ENCODE results near the gene LCN2.
"Not testable (repeated sequence)": the region's sequence is repeated elsewhere in the genome, so short reads cannot be mapped to it uniquely, and the experiment has no call there.

The LCN2 gene

DNA sequence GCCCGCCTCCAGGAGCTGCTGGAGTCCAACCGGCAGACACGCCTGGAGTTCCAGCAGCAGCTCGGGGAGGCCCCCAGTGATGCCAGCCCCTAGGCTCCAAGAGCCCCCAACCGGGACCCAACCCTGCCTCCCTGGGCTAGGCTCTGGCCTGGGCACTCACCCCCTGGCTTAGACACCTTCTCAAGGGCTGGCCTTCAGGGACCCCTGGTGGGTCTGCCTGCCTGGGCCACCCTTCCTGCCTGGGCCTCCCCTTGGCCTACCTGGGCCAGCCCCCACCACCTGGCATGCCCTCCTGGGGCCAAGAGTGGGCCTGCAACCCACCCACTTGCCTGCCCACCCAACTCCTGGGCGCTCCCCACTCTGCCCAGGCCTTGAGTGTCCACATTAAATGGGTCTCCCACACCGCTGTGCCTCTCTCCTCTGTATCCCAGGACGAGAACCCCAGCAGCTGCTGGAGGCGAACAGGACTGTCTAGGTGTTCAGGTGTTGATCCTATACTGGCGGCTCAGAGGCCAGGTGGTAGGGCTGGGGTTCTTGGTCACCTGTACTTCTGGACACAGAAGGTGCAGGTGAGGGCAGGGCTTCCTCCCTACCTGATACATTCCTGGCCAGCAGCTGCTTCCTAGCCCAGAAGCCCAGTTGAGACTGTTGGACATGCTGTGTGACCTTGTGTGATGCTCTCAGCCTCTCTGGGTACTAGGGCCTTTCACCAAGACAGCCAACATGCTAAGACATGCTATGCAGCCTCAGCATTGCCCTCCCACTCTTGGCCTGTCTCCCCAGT is 14.5 kb downstream of the LCN2 start:
- no peak for DNase-seq (ENCODE audit: low read depth in 3 of 3, low spot score in 1 of 3)

DNA sequence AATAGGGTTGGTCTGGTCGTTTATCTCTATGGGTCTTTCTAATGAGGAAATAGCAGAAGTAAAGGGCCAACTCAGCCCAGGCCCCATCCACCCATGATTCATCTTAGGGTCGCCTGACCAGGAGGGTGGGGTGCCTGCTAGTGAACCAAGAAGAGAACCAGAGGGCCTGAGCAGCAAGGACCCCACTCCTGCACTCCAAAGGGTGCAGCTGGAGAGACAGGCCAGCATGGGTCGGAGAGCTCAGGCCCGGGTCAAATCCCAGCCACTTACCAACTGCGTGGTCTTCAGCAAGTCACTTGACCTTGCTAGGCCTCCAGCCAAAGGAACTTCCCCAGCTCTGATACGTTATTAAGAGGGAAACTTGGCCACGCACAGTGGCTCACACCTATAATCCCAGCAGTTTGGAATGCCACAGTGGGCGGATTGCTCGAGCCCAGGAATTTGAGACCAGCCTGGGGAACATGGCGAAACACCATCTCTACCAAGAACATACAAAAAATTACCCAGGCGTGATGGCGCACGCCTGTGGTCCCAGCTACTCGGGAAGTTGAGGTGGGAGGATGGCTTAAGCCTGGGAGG is 15.1 kb downstream of the LCN2 start:
- no peak for DNase-seq (ENCODE audit: low read depth in 3 of 3, low spot score in 1 of 3)

DNA sequence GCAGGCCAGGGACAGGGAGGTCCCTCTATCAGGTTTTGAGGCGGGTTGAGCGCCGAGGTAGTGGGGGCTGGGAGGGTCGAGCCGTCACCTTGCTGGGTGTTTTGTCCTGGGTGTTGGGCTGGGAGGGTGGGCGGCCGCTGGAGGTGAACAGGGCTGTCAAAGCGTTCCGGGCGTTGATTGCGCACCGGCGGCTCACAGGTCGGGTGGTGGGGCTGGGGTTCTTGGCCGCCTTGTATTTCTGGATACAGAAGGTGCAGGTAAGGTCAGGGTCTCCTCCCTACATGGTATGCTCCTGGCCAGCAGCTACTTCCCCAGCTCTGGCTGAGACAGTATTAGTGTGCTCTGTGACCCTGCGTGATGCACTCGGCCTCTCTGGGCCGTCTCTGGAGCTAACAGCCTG is 16.9 kb downstream of the LCN2 start:
- DNase-seq (ENCODE audit: low read depth in 3 of 3, low spot score in 1 of 3), result no peak

DNA sequence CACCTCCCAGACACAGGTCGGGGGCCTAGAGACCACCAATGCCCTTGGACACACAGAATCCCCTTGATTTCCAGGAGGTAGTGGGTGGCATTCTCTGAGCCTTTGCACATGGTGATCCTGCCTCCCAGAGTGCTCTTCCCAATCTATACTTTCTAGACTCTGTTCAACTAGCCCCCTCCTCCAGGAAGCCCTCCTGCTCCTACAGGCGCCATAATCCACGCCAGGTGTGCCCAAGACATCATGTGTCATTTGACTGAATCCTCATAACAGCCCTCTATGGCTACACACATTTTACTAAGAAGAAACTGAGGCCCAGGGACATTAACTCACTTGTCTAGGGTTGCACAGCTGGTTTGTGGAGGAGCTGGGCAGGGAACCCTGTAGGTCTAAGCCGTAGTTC is 18.0 kb downstream of the LCN2 start:
- DNase-seq (ENCODE audit: low read depth in 3 of 3, low spot score in 1 of 3), result no peak

DNA sequence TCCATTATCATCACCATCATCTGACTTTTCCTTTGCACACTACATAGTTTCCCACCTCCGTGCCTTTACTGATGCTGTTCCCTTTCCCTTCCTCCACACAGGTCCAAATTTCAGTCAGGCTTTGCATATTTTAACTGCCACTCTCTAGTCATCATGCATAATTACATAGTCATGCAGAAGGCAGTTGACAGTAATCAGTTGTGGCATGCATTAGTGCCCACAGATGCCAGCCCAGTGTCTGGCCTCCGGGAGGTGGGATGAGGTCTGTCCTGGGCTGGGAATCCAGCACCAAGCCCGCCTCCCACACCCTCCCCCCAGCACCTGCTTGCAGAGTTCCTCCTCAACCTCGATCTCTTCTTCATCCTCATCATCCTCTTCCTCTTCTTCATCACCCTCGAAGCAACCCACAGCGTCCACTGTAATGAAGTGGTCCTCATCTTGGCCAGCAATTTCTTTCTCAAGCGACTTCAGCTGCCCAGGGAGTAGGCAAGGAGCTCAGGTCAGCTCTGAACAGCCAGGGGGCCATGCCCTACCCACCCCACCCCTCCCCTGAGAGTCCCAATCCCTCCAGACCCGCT is 19.6 kb downstream of the LCN2 start:
- no peak for DNase-seq (ENCODE audit: low read depth in 3 of 3, low spot score in 1 of 3)

DNA sequence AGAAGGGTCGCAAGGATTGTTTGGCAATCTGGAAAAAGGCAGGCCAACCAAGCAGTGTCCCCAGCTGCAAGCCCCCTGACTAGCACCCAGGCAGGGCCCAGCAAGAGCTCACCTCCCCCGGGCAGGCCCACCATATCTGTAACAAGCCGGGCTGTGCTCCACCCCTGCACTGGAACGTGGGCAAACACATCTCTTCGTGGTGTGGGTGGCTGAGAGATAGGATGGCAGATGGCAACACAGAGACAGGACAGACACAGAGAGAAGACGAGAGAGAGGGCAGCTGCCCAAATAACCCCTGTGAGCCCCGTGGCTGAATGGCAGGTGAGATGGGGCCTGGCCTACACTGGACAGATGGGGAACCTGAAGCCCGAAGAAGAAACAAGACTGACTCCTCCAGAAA is 20.2 kb downstream of the LCN2 start:
- DNase-seq (ENCODE audit: low read depth in 3 of 3, low spot score in 1 of 3), result no peak

DNA sequence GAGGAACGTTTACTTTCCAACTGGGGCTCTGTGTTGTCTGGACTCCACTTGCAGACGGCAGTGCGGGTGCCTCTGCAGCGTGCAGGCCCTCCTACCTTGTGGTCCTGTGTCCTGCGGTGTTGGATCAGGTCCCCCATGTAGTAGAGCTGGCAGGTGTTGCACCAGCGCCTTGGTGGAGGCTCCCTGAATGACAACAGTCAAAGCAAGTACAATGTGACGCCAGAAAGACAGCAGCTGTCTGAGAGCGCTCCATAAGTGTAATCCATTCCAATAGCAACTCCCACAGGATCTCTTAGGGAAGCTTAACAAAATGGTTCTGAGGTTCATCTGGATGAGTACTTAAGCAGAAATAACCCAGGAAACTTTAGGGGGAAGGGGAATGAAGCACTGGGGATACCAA is 20.7 kb downstream of the LCN2 start:
- no peak for DNase-seq (ENCODE audit: low read depth in 3 of 3, low spot score in 1 of 3)

DNA sequence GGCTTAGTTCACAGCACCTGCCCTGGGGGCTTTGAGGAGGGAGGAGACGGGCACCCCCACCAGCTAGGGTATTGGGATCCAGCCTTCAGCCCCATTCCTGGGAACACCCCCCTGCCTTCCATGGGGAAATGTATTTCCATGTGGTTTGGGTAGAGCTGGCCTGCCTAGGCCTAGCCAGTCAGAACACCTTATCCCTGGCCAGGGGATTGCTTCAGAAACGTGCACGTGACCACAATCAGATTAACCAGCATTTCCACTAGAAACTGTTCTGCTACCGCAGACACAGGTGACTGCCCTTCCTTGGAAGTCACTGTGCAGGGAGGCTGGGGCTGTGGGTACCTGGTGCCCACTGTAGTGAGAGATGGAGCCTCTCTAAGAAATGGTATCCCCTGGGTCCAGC is 24.8 kb downstream of the LCN2 start:
- no peak for DNase-seq (ENCODE audit: low read depth in 3 of 3, low spot score in 1 of 3)

DNA sequence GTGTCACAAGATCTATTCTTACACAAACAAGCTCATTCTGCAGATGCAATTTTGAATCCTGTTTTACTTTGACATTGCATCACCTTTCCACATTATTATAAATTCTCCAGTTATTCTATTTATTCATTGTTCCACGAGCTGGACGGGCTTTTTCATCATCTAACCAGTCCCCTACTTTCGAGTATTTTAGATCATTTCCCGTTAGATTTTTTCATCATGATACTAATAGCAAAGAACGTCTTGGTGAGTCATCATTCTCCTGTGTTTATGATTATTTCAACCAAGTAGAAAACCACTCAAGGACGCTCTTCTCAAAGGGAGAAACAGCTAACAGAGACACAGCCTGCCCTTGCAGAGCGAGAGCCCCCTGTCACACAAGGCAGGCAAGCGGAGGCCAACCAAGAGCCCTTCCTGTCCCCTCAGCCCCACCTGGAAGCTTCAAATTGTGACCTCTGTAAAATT is 25.9 kb downstream of the LCN2 start:
- DNase-seq (ENCODE audit: low read depth in 3 of 3, low spot score in 1 of 3), result no peak

DNA sequence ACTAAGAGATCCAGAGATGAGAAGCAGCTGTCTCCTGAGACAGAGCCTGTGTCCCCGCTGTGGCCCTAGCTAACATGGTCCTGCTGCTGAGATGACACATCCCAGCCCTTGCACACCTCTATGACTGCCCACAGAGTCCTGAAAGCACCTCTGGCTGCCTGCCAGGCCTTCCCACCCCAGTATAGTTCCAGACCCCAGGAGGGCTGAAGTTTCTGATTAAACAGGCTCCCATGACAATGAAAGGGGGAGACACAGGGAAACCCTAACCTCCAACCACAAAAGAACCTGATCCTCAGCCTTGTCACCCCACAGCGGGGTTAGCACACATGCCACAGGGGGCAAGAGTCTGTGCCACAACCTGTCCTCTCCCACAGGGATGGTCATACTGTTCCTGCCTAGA is 26.5 kb downstream of the LCN2 start:
- DNase-seq (ENCODE audit: low read depth in 3 of 3, low spot score in 1 of 3), result no peak

DNA sequence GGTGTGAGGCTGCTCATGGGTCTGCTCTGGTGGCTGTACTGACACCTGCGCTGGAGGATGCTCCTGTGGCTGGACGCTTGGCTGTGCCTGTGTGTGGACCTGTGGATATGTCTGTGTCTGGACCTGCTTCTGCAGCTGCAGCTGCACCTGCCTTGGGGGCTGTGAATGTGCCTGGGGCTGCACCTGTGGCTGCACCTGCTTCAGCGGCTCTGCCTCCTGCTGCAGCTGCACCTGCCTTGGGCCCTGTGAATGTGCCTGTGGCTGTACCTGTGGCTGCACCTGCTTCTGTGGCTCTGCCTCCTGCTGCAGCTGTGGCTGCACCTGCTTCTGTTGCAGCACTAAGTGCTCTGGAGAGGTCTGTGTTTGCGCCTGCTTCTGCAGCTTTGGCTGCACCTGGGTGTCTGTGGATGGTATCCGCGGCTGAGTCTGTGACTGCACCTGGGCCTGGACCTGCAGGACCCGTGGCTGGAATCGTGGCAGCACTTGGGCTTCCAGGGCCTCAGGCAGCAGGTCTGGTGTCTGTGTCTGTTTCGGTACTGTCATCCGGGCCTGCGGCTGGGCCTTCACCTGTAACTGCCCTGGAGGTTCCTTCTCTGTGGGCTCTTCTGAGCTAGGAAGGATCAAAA is 29.7 kb downstream of the LCN2 start:
- no peak for DNase-seq (ENCODE audit: low read depth in 3 of 3, low spot score in 1 of 3)

DNA sequence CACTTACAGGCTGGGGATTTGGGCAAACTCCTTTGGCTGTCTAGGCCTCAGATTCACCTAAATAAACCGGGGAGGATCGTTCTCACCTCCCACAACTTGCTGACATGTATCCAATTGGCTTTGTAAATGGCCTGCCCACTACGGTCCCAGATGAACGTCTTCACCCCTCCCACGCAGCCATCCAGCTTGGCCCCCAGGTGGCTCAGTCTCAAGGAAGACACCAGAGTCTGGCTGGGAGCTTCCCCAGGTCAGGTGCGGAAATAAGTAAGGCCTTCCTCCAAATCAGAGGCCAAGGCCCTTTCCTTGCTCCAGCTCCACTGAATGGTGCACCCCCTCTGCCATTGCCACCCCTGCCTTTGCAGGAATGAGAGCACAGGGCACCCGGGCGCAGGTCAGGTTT is 30.7 kb downstream of the LCN2 start:
- no peak for DNase-seq (ENCODE audit: low read depth in 3 of 3, low spot score in 1 of 3)

DNA sequence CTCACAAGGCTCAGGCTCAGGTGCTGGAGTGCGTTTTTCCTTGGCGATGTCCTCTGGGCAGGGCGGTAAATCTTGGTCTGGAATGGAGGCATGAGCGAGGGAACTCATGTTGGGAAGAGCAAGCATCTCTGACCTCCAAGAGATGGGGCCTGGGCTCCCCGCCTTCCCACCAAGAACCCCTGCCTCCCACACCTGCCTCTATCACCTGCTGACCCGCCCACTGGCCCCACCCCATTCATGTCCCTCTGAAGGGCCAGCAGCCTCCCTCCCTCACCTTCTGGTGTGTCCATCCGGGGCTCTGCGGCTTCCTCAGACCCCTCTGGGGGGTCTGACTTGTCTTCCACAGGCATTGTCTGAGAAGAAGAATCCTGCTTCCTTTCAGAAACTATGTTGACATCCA is 31.2 kb downstream of the LCN2 start:
- DNase-seq (ENCODE audit: low read depth in 3 of 3, low spot score in 1 of 3), result no peak

DNA sequence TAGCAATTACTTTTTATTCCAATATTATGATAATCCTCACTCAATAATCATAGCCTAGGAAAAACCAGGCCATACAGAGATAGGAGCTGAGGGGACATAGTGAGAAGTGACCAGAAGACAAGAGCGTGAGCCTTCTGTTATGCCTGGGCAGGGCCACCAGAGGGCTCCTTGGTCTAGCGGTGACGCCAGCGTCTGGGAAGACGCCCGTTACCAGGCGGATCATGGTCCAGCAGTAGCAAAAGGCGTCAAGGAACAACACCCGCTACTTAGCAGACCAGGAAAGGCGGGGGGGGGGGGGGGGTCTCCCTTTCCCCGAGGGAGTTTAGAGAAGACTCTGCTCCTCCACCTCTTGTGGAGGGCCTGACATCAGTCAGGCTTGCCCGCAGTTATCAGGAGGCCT is 32.2 kb downstream of the LCN2 start:
- DNase-seq (ENCODE audit: low read depth in 3 of 3, low spot score in 1 of 3), result not testable (repeated sequence)

DNA sequence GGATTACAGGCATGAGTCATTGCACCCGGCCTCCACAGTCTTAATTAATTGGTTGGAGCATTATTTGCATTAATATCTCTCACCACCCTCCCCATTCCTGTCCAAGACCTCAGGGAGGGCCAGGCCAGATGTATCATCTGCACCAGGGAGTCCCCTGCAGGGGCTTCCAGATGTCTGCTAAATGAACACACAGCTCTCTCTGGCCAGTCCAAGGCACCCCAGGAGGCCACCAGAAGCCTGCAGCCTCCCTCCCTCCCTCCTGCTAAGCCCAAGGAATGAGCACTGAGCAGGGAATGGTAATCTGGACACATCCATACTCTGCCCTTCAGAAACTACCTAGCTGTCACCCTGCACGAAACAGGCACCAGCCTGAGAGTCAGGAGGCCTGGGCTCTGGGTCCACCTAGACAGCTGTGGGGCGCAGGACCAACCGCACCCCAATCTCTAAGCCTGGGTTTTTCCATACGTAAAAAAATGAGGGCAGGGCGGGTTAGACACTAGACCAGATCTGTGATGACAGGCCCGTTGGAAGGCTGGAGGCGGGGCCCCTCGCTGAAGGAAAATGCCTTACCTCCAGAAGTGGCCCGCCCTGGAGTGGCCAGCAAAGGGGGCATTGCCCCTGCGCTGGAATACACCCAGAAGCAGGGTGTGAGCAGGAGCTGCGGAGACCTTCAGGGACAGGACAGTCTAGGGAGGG is 33.8 kb downstream of the LCN2 start:
- DNase-seq (ENCODE audit: low read depth in 3 of 3, low spot score in 1 of 3), result no peak

DNA sequence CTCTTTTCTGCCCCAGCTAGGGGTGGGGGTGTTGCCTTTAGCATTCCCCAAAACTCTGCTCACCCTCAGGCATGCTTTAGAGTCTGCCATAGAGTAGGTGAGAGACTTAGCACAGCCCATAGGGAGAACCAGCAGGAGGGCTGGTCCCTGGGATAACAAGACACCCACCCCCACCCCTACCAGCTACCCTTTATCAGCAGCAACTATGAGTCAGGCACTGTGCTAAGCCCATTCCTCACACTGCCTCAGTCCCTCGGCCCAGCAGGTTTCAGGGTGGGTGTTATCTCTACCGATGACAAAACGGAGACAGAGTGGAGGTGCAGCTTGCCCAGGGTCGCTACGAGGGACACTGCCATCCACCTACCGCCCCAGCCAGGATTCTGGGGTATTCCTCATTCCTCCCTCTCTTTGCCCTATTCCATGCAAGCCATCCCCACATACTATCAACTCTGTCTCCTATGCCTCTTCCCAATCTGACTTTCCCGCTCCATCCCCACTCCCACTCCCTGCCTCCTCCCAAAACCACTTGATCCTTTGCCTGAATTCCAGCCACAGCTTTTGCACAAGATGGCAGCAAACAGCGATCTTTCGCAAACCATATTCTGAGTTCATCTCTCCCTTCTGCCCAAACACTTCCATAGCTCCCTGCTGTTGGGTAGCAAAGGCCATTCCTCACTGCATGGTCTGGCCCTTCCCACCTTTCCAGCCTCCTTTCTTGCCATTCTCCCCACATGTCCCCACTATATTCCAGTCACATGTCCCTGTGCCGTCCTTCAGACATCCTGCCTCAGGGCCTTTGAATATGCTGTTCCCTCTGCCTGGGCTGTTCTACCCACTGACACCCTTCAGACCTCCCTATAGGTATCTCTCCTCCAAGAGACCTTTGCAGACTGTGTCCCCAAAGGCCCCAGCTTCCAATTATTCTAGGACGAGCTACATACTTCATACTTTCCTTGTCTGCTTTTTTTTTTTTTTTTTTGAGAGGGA is 37.0 kb downstream of the LCN2 start:
- no peak for DNase-seq (ENCODE audit: low read depth in 3 of 3, low spot score in 1 of 3)

DNA sequence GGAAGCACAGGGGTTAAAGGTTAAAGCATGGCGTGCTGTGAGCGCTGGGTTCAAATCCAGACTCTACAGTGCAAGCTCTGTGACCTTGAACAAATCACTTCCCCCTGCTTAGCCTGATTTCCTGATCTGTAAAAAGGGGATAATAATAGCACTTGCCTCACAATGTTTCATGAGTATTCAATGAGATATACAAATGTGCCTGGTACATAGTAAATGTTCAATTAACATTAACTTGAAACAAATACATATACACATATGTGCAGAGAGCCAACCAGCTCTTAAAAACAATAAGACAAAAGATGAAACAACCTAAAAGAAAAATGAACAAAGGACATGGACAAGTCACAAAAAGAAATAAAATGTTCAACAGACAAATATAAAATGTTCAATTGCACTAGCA is 38.1 kb downstream of the LCN2 start:
- DNase-seq (ENCODE audit: low read depth in 3 of 3, low spot score in 1 of 3), result no peak

DNA sequence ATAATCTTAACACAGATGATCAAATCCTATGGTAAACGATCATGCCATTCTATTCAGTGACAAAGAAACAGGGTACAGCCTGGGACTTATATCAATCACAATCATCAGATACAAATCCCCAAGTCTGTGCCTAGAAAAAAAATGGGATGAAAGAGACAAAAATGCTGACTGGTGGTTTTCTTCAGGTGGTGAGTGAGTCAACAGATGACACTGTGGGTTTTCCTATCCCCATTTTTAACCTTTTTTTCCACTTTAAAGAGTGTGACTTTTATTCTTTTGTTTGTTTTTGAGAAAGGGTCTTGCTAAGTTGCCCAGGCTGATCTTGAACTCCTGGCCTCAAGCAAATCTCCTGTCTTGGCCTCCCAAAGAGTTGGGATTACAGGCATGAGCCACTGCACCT is 39.0 kb downstream of the LCN2 start:
- DNase-seq (ENCODE audit: low read depth in 3 of 3, low spot score in 1 of 3), result no peak

DNA sequence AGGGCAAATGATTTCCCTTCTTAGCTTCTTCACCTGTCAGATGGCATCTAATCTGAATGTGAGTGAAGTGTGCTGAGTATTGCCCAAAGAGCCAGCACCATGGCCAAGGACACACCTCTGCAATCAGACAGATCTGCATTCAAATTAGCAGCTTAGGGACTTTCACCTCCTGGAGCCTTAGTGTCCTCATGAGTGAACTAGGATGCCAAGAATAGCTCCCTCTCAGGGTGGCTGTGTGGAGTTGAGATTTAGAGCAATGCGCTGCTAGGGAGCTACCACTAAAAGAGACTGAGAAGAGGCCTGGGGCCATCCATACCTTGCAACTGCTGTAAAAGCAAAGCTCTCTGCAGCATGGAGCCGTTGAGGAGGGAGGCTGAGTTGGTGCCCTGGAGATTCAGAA is 40.8 kb downstream of the LCN2 start:
- DNase-seq (ENCODE audit: low read depth in 3 of 3, low spot score in 1 of 3), result no peak

Measured in stimulated activated CD4-positive, alpha-beta T cell treated with anti-CD3 and anti-CD28 coated beads, TNF-alpha, amount 100 ng/mL, for 1 hour (primary cell).